IgD-negative memory B cell (primary cell): Measurements from ENCODE around the gene PNN. TPM values are rescaled to one million over a fixed set of nuclear protein-coding genes. Genes with fewer than 3 reads are reported as not detected.
"Not testable (repeated sequence)": the region's sequence is repeated elsewhere in the genome, so short reads cannot be mapped to it uniquely, and the experiment has no call there.

Experiments used
- H3K27ac Mint-ChIP-seq, 3 donors: one replicate each; pipeline ENCODE4 v1.8.0; 2020 to 2022; ENCODE audit warnings: mild to moderate bottlenecking in 3 of 3, mixed read lengths in 3 of 3, moderate library complexity in 1 of 3
- H3K27me3 Mint-ChIP-seq: one replicate; pipeline ENCODE4 v1.8.0; 2021; ENCODE audit warnings: mixed read lengths
- H3K36me3 Mint-ChIP-seq: one replicate; pipeline ENCODE4 v1.8.0; 2020; ENCODE audit warnings: mild to moderate bottlenecking, mixed read lengths
- H3K4me1 Mint-ChIP-seq, 3 donors: one replicate each; pipeline ENCODE4 v1.8.0; 2020 to 2022; ENCODE audit warnings: mixed read lengths in 3 of 3, mild to moderate bottlenecking in 1 of 3
- H3K4me3 Mint-ChIP-seq, 4 donors: one replicate each; pipeline ENCODE4 v1.8.0; 2020 to 2022; ENCODE audit warnings: mild to moderate bottlenecking in 4 of 4, mixed read lengths in 4 of 4, moderate library complexity in 3 of 4
- H3K9me3 Mint-ChIP-seq, 3 donors: one replicate each; pipeline ENCODE4 v1.8.0; 2020 to 2021; ENCODE audit warnings: mixed read lengths in 3 of 3, mild to moderate bottlenecking in 1 of 3
- polyA plus RNA-seq: library from polyadenylated mRNA; unstranded; fragments of 300-500 nt; fragmentation: Illumina TruSeq; gene quantifications from one replicate; pipeline ENCODE4 v1.2.3, GENCODE V29; 2021

Gene PNN
- polyA plus RNA-seq, 1 donor from 2014 or later = 36.3 TPM

DNA sequence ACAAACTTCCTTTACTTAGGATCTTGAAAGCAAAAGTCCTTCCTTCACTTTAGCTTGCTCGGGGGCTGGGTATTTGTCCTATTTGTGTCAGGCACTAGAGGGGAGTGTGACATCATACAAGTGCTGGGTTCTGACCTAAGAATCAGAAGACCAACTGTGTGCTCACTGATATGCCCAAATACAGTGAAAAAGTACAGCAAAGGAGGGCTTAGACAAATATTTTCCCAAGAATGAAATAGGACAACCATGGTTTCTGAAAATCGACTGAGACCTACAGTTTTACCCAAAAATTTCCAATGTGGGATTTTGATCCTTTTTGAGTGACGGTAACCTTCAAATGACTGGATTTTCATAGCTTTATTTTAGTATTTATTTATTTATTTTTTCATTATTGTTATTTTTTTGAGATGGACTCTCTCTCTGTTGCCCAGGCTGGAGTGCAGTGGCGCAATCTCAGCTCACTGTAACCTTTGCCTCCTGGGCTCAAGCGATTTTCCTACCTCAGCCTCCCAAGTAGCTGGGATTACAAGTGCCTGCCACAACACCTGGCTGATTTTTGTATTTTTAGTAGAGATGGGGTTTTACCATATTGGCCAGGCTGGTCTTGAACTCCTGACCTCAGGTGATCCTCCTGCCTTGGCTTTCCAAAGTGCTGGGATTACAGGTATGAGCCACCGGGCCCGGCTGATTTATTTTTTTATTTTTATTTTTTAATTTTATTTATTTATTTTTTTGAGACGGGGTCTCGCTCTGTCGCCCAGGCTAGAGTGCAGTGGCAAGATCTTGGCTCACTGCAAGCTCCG, 56.9 kb downstream of the PNN start:
- H3K36me3 Mint-ChIP-seq, H3K4me3 Mint-ChIP-seq, H3K9me3 Mint-ChIP-seq, H3K27me3 Mint-ChIP-seq, H3K27ac Mint-ChIP-seq, H3K4me1 Mint-ChIP-seq: not testable (repeated sequence)

Other genes with a start within 250 kb of the PNN start
- gene SEC23A, start 72.0 kb upstream of the PNN start, polyA plus RNA-seq = 23.0 TPM
- 17.1 TPM for gene GEMIN2, start 60.9 kb upstream of the PNN start, polyA plus RNA-seq
- gene TRAPPC6B, start 4.9 kb upstream of the PNN start, polyA plus RNA-seq = 13.6 TPM
- 24.8 TPM for gene MIA2, start 58.7 kb downstream of the PNN start, polyA plus RNA-seq